ENCODE results near the gene STXBP6.

Gene STXBP6

GRCh38 chr14:25050269-25051150, 563 bp upstream of the STXBP6 start:
- DNase-seq = no peak

- DNase-seq = no peak
These were observed 817 bp downstream of the STXBP6 start for GRCh38 chr14:25049093-25049567.

- DNase-seq = no peak
These were observed 1.6 kb downstream of the STXBP6 start for GRCh38 chr14:25048170-25049016.

DNA sequence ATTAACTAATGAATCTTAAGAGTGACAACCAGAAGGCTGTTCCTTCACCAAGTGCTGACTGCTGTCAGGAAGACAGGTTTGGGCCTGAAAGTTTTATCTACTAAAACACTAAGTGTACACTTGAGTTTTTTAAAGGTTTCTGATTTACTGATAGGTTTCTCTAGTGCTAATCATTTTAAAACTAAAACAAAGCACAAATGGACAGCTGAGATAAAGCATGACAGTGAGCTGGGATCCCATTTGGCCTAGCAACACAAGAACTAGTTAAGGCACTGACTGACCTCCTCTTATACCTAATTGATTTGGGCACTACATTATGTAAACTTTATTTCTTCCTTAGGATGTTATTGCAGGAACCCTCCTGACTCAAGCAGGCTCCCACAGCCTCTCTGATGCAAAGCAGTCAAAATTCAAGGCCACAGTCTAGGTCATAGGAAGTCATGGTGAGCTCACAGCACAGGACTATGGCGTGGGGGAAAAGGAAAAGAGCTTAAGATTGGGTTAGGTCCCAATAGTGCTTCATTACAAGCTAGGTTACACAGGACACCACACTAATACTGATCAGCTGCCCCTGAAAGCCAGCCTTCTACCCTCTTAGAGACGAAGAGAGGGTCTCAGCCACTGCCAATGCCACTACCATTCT, 3.5 kb downstream of the STXBP6 start:
- DNase-seq = no peak

DNA sequence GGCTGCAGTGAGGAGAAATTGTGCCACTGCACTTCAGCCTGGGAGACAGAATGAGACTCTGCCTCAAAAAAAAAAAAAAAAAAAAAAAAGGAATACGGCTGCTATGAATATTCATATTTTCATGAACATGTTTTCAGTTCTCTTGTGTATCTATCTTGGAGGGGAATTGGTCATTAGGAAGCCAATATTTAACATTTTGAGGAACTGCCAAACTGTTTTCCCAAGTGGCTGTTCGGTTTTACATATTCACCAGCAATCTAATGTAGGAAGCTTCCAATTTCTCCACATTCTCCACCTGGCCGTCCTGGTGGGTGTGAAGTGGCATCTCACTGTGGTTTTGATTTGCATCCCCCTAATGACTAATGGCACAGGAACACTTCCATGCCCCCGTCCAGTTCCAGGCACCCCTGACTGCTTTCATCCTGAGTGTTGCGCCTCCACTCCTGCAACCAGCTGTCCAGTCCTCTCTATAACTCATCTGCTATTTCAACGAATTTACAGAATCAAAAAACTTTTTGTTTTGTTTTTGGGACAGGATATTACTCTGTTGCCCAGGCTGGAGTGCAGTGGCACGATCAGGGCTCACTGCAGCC, 5.7 kb downstream of the STXBP6 start:
- no peak for DNase-seq

- peak; percentile 9 to 18 for DNase-seq
These were observed 7.3 kb downstream of the STXBP6 start for GRCh38 chr14:25042362-25043299.

GRCh38 chr14:25041898-25042297, 8.0 kb downstream of the STXBP6 start:
- no peak for DNase-seq

DNA sequence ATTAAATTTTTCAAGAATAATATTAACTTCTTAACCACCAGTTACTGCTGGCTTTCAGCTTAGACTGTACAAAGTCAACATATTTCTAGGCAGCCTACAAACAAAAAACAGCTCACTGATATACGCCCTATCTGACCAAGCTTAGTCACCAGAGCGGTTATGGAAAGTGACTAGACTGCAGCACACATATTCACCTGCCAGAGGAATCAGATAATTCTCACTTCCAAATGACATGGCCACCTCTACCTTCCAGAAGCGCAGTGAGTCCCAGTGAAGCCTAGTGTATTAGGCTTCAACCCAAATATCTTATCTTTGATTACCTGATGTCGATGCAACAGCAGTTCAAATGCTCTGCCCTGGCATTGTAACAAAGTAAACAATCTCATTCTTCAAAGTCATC, 8.5 kb downstream of the STXBP6 start:
- DNase-seq = no peak

DNA sequence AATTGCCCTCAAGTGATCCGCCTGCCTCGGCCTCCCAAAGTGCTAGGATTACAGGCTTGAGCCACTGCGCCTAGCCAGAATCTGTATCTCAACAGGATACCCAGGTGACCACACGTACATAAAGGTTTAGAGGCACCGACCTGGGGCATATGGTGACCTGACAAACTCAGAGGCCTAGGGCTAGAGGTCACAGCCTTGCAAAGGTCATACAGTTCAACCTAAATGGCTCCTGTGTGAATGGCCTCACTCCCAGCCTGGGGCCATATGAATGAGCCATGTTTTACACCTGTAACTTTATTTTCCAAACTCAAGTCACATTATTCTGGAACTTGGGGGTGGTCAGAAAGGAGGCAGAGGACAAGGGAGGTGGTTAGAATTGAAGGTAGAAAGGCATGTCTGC, 10.0 kb downstream of the STXBP6 start:
- no peak for DNase-seq

DNA sequence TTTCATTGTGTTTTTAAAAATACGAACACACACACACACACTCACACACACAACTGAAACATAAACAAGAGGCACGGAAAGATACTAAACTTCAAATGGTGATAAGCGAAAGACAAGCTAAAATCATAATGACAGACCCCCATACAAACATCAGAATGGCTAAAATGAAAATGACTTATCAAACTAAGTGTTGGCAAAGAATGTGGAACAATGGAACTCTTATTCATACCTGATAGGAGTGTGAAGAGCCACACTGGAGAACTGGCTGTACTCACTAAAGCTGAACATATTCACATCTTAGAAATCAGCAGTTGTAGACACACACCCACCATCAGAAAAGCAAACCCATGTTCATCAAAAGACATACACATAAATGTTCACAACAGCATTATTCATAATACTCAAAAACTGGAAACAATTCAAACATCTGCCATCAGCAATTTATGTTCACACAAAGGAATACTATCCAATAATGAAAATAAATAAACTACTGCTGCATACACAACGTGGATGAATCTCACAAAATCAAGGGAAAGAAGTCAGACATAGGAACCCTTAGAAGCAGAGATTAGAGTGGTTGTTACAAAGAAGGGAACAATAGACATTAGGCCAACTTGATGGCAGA, 11.8 kb downstream of the STXBP6 start:
- no peak for DNase-seq

GRCh38 chr14:25037032-25037431, 12.9 kb downstream of the STXBP6 start:
- DNase-seq = no peak

GRCh38 chr14:25034803-25035681, 14.9 kb downstream of the STXBP6 start:
- DNase-seq = no peak

DNA sequence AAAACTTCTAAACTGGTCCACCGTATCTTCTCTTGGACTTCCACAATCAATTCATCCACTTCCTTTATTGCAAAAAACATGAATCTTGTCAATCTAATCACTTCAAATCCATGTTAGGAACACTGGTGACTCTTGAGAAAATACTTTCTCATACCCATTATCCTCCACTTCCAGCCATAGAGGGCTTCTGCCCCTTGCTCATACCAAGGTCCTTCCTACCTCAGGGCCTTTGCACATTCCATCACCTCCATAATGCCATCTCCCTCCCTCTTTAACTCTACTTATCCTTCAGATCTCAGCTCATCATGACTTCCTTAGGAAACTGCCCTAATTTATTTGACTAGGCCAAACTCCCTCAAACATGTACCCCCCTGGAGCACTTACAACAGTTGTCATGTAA, 16.6 kb downstream of the STXBP6 start:
- no peak for DNase-seq

- no peak for DNase-seq
These were observed 17.7 kb downstream of the STXBP6 start for GRCh38 chr14:25032092-25032784.

- DNase-seq = no peak
These were observed 23.3 kb downstream of the STXBP6 start for GRCh38 chr14:25026476-25027137.

GRCh38 chr14:25019892-25020291, 30.1 kb downstream of the STXBP6 start:
- no peak for DNase-seq

DNA sequence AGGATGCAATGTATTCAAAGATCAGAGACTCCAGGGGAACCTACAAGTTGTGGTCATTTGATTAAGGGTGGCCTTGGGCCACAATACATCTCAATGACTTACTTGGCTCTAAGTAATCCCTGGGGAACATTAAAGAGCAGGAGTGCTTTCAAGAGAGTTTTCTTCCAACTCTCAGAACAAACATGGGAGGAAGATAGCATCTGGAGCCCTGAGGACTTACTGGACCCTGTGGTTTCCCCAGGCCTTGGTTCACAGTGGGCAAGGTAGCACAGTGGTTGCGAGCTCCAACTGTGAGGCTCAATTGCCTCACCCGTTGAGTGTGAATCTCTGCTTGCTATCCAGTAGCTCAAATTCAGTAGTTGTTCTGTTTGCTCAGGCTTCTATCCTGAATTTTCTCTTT, 32.4 kb downstream of the STXBP6 start:
- DNase-seq = no peak

DNA sequence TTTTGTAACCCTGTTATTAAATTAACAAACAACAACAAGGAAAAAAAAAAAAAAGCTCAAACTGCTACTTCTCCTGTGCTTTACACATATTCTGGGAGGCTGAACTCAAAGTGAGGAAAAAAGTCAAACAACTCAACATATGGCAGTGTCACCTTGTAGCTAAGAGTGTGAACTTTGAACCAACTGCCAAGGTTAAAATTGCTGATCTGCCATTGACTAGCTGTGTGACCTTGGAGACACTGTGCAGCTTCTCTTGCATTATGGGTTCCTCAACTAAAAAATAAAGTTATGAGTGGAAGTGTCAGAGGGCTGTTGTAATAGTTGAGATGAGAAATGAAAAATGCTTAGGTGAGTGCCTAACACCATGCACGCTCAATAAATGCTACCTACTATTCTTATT, 34.2 kb downstream of the STXBP6 start:
- no peak for DNase-seq

DNA sequence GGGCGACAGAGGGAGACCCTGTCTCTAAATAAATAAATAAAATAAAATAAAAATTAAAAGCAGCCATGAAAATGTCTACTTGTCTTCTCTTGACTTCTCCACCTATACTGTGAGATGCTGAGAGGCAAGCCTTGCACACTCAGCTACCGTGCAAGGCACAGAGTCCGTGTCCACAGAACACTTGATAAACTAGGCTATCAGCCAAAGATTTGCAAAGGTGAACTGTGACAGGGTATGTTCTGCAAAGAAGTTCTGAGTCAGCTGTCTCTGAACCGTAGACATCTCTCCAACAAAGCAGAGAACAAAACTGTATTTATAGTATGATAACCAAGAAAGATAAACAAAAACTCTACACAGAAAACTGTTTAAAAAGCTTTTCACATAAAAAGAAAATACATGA, 35.5 kb downstream of the STXBP6 start:
- no peak for DNase-seq
